Activated T-cell treated with anti-CD3 and anti-CD28 coated beads, Interleukin-2, amount 50 U/mL, for 24 hours (primary cell): Measurements from ENCODE around the gene SGPL1.
A peak's percentile ranks its signal among the peaks of the same experiment; 100 is the strongest.

Source experiments
- DNase-seq: peaks from one replicate; pipeline ENCODE4 v3.0.0-alpha.2; 2020
- H3K27ac Mint-ChIP-seq: 2 replicates; pipeline ENCODE4 v1.8.0; 2020; ENCODE audit warnings: mild to moderate bottlenecking, mixed read lengths
- H3K27me3 Mint-ChIP-seq: 2 replicates; pipeline ENCODE4 v1.8.0; 2020; ENCODE audit warnings: mixed read lengths
- H3K36me3 Mint-ChIP-seq: 2 replicates; pipeline ENCODE4 v1.8.0; 2020; ENCODE audit warnings: low read depth, mixed read lengths
- H3K4me1 Mint-ChIP-seq: 2 replicates; pipeline ENCODE4 v1.8.0; 2020; ENCODE audit warnings: low read depth, mixed read lengths
- H3K4me3 Mint-ChIP-seq: 2 replicates; pipeline ENCODE4 v1.8.0; 2020; ENCODE audit warnings: mild to moderate bottlenecking, moderate library complexity, mixed read lengths
- H3K9me3 Mint-ChIP-seq: 2 replicates; pipeline ENCODE4 v1.8.0; 2020; ENCODE audit warnings: mixed read lengths

SGPL1 gene

GRCh38 chr10:70903262-70903921 lies 87.6 kb downstream of the SGPL1 start:
- Mint-ChIP-seq H3K36me3 (no peaks in the 10 kb centered on the region), H3K27ac (no peak overlapping the region), H3K4me3 (no peak overlapping the region), H3K4me1 (no peaks in the 10 kb centered on the region), H3K27me3 (peaks cover 7% of the 10 kb centered on the region), H3K9me3 (no peaks in the 10 kb centered on the region)
- peak; percentile 61 for DNase-seq

- H3K4me1 Mint-ChIP-seq, result no peaks in the 10 kb centered on the region
- H3K27ac Mint-ChIP-seq, result no peak overlapping the region
- H3K9me3 Mint-ChIP-seq, result no peaks in the 10 kb centered on the region
- H3K4me3 Mint-ChIP-seq, result no peak overlapping the region
- H3K27me3 Mint-ChIP-seq, result peaks cover 7% of the 10 kb centered on the region
- H3K36me3 Mint-ChIP-seq, result no peaks in the 10 kb centered on the region
- no peak for DNase-seq
Observed at GRCh38 chr10:70905071-70906021, 89.6 kb downstream of the SGPL1 start.

GRCh38 chr10:70906031-70906783 lies 90.5 kb downstream of the SGPL1 start:
- peaks cover 7% of the 10 kb centered on the region for H3K27me3 Mint-ChIP-seq
- H3K4me3 Mint-ChIP-seq, result no peak overlapping the region
- DNase-seq, result no peak
- H3K36me3 Mint-ChIP-seq, result no peaks in the 10 kb centered on the region
- H3K27ac Mint-ChIP-seq, result no peak overlapping the region
- no peaks in the 10 kb centered on the region for H3K4me1 Mint-ChIP-seq
- no peaks in the 10 kb centered on the region for H3K9me3 Mint-ChIP-seq

GRCh38 chr10:70906953-70907636 lies 91.3 kb downstream of the SGPL1 start:
- Mint-ChIP-seq H3K4me1 (no peaks in the 10 kb centered on the region), H3K9me3 (no peaks in the 10 kb centered on the region), H3K27me3 (peaks cover 7% of the 10 kb centered on the region), H3K4me3 (no peak overlapping the region), H3K36me3 (no peaks in the 10 kb centered on the region), H3K27ac (no peak overlapping the region)
- no peak for DNase-seq

GRCh38 chr10:70907637-70908405 lies 92.1 kb downstream of the SGPL1 start:
- no peak overlapping the region for H3K4me3 Mint-ChIP-seq
- H3K36me3 Mint-ChIP-seq, result no peaks in the 10 kb centered on the region
- peaks cover 6% of the 10 kb centered on the region for H3K27me3 Mint-ChIP-seq
- no peaks in the 10 kb centered on the region for H3K9me3 Mint-ChIP-seq
- no peak for DNase-seq
- H3K27ac Mint-ChIP-seq, result no peak overlapping the region
- H3K4me1 Mint-ChIP-seq, result no peaks in the 10 kb centered on the region

GRCh38 chr10:70908406-70909296 lies 92.9 kb downstream of the SGPL1 start:
- no peaks in the 10 kb centered on the region for H3K27me3 Mint-ChIP-seq
- DNase-seq, result no peak
- no peak overlapping the region for H3K27ac Mint-ChIP-seq
- H3K4me1 Mint-ChIP-seq, result no peaks in the 10 kb centered on the region
- no peaks in the 10 kb centered on the region for H3K36me3 Mint-ChIP-seq
- no peak overlapping the region for H3K4me3 Mint-ChIP-seq
- no peaks in the 10 kb centered on the region for H3K9me3 Mint-ChIP-seq

- H3K36me3 Mint-ChIP-seq, result no peaks in the 10 kb centered on the region
Observed at GRCh38 chr10:70909326-70909935, 93.7 kb downstream of the SGPL1 start.

GRCh38 chr10:70910486-70911341 lies 95.0 kb downstream of the SGPL1 start:
- no peak for DNase-seq
- Mint-ChIP-seq H3K4me3 (no peak overlapping the region), H3K9me3 (no peaks in the 10 kb centered on the region), H3K4me1 (no peaks in the 10 kb centered on the region), H3K27me3 (peaks cover 2% of the 10 kb centered on the region), H3K36me3 (no peaks in the 10 kb centered on the region), H3K27ac (no peak overlapping the region)

More at GRCh38 chr10:70909326-70909935, 93.7 kb downstream of the SGPL1 start:
- H3K4me3 Mint-ChIP-seq, result no peak overlapping the region
- no peaks in the 10 kb centered on the region for H3K4me1 Mint-ChIP-seq
- no peaks in the 10 kb centered on the region for H3K27me3 Mint-ChIP-seq
- no peaks in the 10 kb centered on the region for H3K9me3 Mint-ChIP-seq
- no peak overlapping the region for H3K27ac Mint-ChIP-seq
- DNase-seq, result no peak

- no peak for DNase-seq
- Mint-ChIP-seq H3K4me3 (no peak overlapping the region), H3K36me3 (no peaks in the 10 kb centered on the region), H3K27me3 (peaks cover 3% of the 10 kb centered on the region), H3K9me3 (no peaks in the 10 kb centered on the region), H3K4me1 (no peaks in the 10 kb centered on the region), H3K27ac (no peak overlapping the region)
Observed at GRCh38 chr10:70911386-70911785, 95.6 kb downstream of the SGPL1 start.

GRCh38 chr10:70912556-70912955 lies 96.8 kb downstream of the SGPL1 start:
- no peak overlapping the region for H3K4me3 Mint-ChIP-seq
- H3K27ac Mint-ChIP-seq, result no peak overlapping the region
- H3K4me1 Mint-ChIP-seq, result no peaks in the 10 kb centered on the region
- no peak for DNase-seq
- no peaks in the 10 kb centered on the region for H3K9me3 Mint-ChIP-seq
- no peaks in the 10 kb centered on the region for H3K36me3 Mint-ChIP-seq
- H3K27me3 Mint-ChIP-seq, result peaks cover 7% of the 10 kb centered on the region

- H3K27ac Mint-ChIP-seq, result no peak overlapping the region
- no peaks in the 10 kb centered on the region for H3K4me1 Mint-ChIP-seq
- no peaks in the 10 kb centered on the region for H3K36me3 Mint-ChIP-seq
- DNase-seq, result no peak
- H3K9me3 Mint-ChIP-seq, result no peaks in the 10 kb centered on the region
- peaks cover 12% of the 10 kb centered on the region for H3K27me3 Mint-ChIP-seq
- H3K4me3 Mint-ChIP-seq, result no peak overlapping the region
Observed at GRCh38 chr10:70913191-70913892, 97.6 kb downstream of the SGPL1 start.
